Measurements from ENCODE around the gene IGSF9B. TPM values are rescaled to one million over a fixed set of nuclear protein-coding genes. Genes with fewer than 3 reads are reported as not detected.

IGSF9B gene
- total and polyA plus RNA-seq, 2 experiments from 2014 or later, result 0.30 to 0.65 TPM

DNA sequence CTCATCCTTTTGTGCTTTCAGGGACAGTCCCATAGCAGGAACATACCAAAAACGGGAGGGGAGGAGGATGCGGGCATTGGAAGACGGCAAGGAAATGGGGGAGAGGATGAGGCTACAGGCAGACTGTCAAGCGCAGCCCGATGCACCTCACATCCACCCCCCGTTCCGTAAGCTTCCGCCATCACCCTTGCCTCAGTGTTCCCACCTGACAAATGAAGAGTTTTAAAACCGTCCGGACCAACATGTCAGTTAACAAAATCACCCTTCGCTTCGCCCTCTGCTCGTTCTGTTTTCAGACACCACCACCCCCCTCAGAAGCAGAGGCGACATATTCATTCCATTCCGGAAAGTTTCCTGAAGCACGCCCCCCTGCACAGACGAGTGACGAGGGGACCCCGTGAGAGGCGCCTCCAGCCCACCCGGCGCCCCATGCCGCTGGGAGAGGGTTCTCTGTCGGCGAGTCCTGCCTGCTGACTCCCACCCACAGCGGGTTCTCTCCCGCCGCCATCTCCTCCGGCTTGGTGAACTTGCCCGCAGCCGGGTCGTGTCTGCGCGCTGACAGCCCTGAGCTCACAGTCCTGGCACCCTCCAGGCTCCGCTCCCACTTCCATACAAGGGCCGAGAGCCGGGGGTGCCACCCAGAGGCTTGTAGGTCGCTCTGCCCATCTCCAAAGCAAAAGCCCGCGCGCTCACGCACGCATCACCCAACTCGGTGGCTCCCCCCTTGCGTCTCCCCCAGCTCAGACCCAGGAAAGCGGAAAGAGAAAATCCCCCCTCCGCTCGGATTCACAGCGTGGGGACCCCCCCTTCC lies 1.5 kb downstream of the IGSF9B start:
- no peak for DNase-seq (ENCODE audit: low spot score)
- Histone ChIP-seq H3K4me3 (no peak overlapping the region), H4K20me1 (ENCODE audit: insufficient read depth, poor library complexity, severe bottlenecking) (no peaks in the 10 kb centered on the region), H3K27ac (no peak overlapping the region), H3K9me2 (replicated peaks; ENCODE audit: insufficient read depth) (no peaks in the 10 kb centered on the region), H2AFZ (no peak overlapping the region), H3K9me3 (ENCODE audit: low read depth) (no peaks in the 10 kb centered on the region), H3K4me1 (ENCODE audit: insufficient read depth) (peaks cover 3% of the 10 kb centered on the region), H3K36me3 (replicated peaks; ENCODE audit: insufficient read depth, low read depth) (no peaks in the 10 kb centered on the region), H3K27me3 (peaks cover 87% of the 10 kb centered on the region), H3K79me2 (no peaks in the 10 kb centered on the region), H3K4me2 (peak overlapping the region; percentile 91)
- TF ChIP-seq, protein P1, sequence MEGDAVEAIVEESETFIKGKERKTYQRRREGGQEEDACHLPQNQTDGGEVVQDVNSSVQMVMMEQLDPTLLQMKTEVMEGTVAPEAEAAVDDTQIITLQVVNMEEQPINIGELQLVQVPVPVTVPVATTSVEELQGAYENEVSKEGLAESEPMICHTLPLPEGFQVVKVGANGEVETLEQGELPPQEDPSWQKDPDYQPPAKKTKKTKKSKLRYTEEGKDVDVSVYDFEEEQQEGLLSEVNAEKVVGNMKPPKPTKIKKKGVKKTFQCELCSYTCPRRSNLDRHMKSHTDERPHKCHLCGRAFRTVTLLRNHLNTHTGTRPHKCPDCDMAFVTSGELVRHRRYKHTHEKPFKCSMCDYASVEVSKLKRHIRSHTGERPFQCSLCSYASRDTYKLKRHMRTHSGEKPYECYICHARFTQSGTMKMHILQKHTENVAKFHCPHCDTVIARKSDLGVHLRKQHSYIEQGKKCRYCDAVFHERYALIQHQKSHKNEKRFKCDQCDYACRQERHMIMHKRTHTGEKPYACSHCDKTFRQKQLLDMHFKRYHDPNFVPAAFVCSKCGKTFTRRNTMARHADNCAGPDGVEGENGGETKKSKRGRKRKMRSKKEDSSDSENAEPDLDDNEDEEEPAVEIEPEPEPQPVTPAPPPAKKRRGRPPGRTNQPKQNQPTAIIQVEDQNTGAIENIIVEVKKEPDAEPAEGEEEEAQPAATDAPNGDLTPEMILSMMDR (IDR thresholded peaks at IDR 0.05; ENCODE audit: poor library complexity), result no peak
- TF ChIP-seq EZH2phosphoT487 (IDR thresholded peaks at IDR 0.05; ENCODE audit: low read depth, severe bottlenecking, unreplicated experiment) (peak; percentile 33), EZH2 (IDR thresholded peaks at IDR 0.05; ENCODE audit: borderline replicate concordance) (peak; percentile 35)
- WGBS (ENCODE audit: low lambda C conversion rate, missing lambda C conversion rate), result 10% methylated on average over 39 of the region's 49 CpGs

DNA sequence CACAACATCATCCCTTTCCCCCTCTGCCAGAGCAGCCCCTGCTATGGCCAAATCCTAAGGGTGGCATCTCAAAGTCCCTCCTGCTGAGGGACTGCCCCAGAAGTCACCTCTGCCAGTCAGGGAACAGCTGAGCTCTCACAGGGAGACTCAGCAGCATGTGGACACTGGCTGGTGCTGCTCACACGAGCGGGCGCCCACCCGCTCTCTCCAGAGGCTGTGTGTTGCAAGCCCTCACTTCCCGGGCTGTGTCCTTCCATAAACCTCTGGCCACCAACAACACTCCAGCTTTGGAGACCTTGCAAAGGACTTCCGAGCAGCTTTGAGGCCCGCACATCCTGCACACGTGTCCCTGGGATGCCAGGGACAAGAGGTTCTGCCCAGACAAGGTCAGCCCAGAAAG lies 2.8 kb downstream of the IGSF9B start:
- no peaks in the 10 kb centered on the region for H3K9me3 ChIP-seq (ENCODE audit: low read depth)
- H3K27me3 ChIP-seq, result peaks cover 84% of the 10 kb centered on the region
- no peaks in the 10 kb centered on the region for H4K20me1 ChIP-seq (ENCODE audit: insufficient read depth, poor library complexity, severe bottlenecking)
- no peak overlapping the region for H3K4me3 ChIP-seq
- H3K27ac ChIP-seq, result no peak overlapping the region
- DNase-seq (ENCODE audit: low spot score), result no peak
- no peak overlapping the region for H2AFZ ChIP-seq
- no peaks in the 10 kb centered on the region for H3K36me3 ChIP-seq (replicated peaks; ENCODE audit: insufficient read depth, low read depth)
- 90% methylated on average over 8 of the region's 8 CpGs for WGBS (ENCODE audit: low lambda C conversion rate, missing lambda C conversion rate)
- H3K4me1 ChIP-seq (ENCODE audit: insufficient read depth), result peaks cover 3% of the 10 kb centered on the region
- H3K79me2 ChIP-seq, result no peaks in the 10 kb centered on the region
- H3K9me2 ChIP-seq (replicated peaks; ENCODE audit: insufficient read depth), result no peaks in the 10 kb centered on the region
- no peak overlapping the region for H3K4me2 ChIP-seq
- TF ChIP-seq, protein P1 (IDR thresholded peaks at IDR 0.05; ENCODE audit: poor library complexity), result no peak
- TF ChIP-seq EZH2 (IDR thresholded peaks at IDR 0.05; ENCODE audit: borderline replicate concordance) (no peak), EZH2phosphoT487 (IDR thresholded peaks at IDR 0.05; ENCODE audit: low read depth, severe bottlenecking, unreplicated experiment) (no peak)

DNA sequence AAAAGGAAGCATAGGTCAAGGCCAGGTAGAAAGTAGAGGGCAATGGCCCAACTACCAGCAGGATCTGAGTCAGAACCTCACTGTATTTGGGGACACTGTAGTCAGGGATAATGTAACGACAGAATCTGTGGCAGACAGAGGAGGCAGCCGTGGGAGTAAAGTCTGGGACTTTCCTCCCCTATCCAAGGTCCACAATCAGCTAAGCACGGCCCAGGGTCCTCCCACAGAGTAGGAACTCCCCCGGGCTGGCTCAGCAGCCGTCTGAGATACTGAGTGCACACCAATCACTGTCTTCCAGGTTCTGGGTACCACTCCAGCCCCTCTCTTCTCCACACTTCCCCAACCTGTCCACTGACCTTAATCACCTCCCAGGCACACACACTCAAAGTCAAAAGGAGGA lies 3.2 kb downstream of the IGSF9B start:
- no peak overlapping the region for H2AFZ ChIP-seq
- no peak for DNase-seq (ENCODE audit: low spot score)
- H3K4me3 ChIP-seq, result no peak overlapping the region
- peaks cover 3% of the 10 kb centered on the region for H3K4me1 ChIP-seq (ENCODE audit: insufficient read depth)
- no peaks in the 10 kb centered on the region for H3K9me2 ChIP-seq (replicated peaks; ENCODE audit: insufficient read depth)
- H3K79me2 ChIP-seq, result no peaks in the 10 kb centered on the region
- H3K27ac ChIP-seq, result no peak overlapping the region
- no peak for TF ChIP-seq EZH2 (IDR thresholded peaks at IDR 0.05; ENCODE audit: borderline replicate concordance)
- TF ChIP-seq EZH2phosphoT487 (IDR thresholded peaks at IDR 0.05; ENCODE audit: low read depth, severe bottlenecking, unreplicated experiment), result no peak
- TF ChIP-seq, protein P1 (IDR thresholded peaks at IDR 0.05; ENCODE audit: poor library complexity), result no peak
- H3K9me3 ChIP-seq (ENCODE audit: low read depth), result no peaks in the 10 kb centered on the region
- peaks cover 79% of the 10 kb centered on the region for H3K27me3 ChIP-seq
- no peaks in the 10 kb centered on the region for H4K20me1 ChIP-seq (ENCODE audit: insufficient read depth, poor library complexity, severe bottlenecking)
- 62% methylated on average over 5 of the region's 5 CpGs for WGBS (ENCODE audit: low lambda C conversion rate, missing lambda C conversion rate)
- H3K36me3 ChIP-seq (replicated peaks; ENCODE audit: insufficient read depth, low read depth), result no peaks in the 10 kb centered on the region
- no peak overlapping the region for H3K4me2 ChIP-seq
